Dendritic cell treated with granulocyte-macrophage colony-stimulating factor and Interleukin-4, amounts not matched to agents 40 ng/mL and 50 ng/mL, for 4 days (primary cell): Measurements from ENCODE around the gene AFMID.
"Not testable (repeated sequence)": the region's sequence is repeated elsewhere in the genome, so short reads cannot be mapped to it uniquely, and the experiment has no call there.

ENCODE experiments used
- H3K27ac Mint-ChIP-seq: one replicate; pipeline ENCODE4 v1.8.0; 2022; ENCODE audit warnings: mild to moderate bottlenecking, mixed read lengths
- H3K27me3 Mint-ChIP-seq: one replicate; pipeline ENCODE4 v1.8.0; 2022; ENCODE audit warnings: mild to moderate bottlenecking, mixed read lengths
- H3K36me3 Mint-ChIP-seq: one replicate; pipeline ENCODE4 v1.8.0; 2022; ENCODE audit warnings: low read depth, mixed read lengths
- H3K4me1 Mint-ChIP-seq: one replicate; pipeline ENCODE4 v1.8.0; 2022; ENCODE audit warnings: low read depth, mixed read lengths
- H3K4me3 Mint-ChIP-seq: one replicate; pipeline ENCODE4 v1.8.0; 2022; ENCODE audit warnings: mild to moderate bottlenecking, moderate library complexity, mixed read lengths
- H3K9me3 Mint-ChIP-seq: one replicate; pipeline ENCODE4 v1.8.0; 2022; ENCODE audit warnings: mixed read lengths
- intact Hi-C: fragments of 100-400 bp; cut with micrococcal nuclease; formaldehyde crosslinking; loops from one replicate; pipeline ENCODE4 v1.15.0; 2022

Gene AFMID

GRCh38 chr17:78252111-78252634, 65.0 kb downstream of the AFMID start:
- Mint-ChIP-seq H3K36me3 (no peaks in the 10 kb centered on the region), H3K4me1 (peaks cover 66% of the 10 kb centered on the region), H3K9me3 (no peaks in the 10 kb centered on the region), H3K4me3 (no peak overlapping the region), H3K27me3 (peaks cover 23% of the 10 kb centered on the region), H3K27ac (no peak overlapping the region)
- intact Hi-C loops, result loop anchor here (5.0 to 10.0 kb wide), 3 partner anchors 167 to 235 kb away; no protein-coding TSS in a partner anchor

- Mint-ChIP-seq H3K4me3 (peak overlapping the region; percentile 41), H3K27me3 (peaks cover 23% of the 10 kb centered on the region), H3K27ac (peak overlapping the region; percentile 47), H3K36me3 (no peaks in the 10 kb centered on the region), H3K4me1 (peaks cover 72% of the 10 kb centered on the region), H3K9me3 (no peaks in the 10 kb centered on the region)
- intact Hi-C loops, result loop anchor here (5.0 to 10.0 kb wide), 3 partner anchors 168 to 236 kb away; no protein-coding TSS in a partner anchor
Observed at GRCh38 chr17:78252701-78253635, 65.8 kb downstream of the AFMID start.

GRCh38 chr17:78253636-78253945, 66.4 kb downstream of the AFMID start:
- H3K36me3 Mint-ChIP-seq, H3K9me3 Mint-ChIP-seq: not testable (repeated sequence)
- intact Hi-C loops, result loop anchor here (5.0 to 10.0 kb wide), 3 partner anchors 169 to 236 kb away; no protein-coding TSS in a partner anchor
- H3K4me3 Mint-ChIP-seq, result peak overlapping the region; percentile 86
- H3K4me1 Mint-ChIP-seq, result peaks cover 74% of the 10 kb centered on the region
- H3K27ac Mint-ChIP-seq, result peak overlapping the region; percentile 90
- H3K27me3 Mint-ChIP-seq, result peaks cover 19% of the 10 kb centered on the region

- Mint-ChIP-seq H3K36me3 (no peaks in the 10 kb centered on the region), H3K4me3 (peak overlapping the region; percentile 86), H3K9me3 (no peaks in the 10 kb centered on the region), H3K4me1 (peaks cover 79% of the 10 kb centered on the region), H3K27me3 (peaks cover 18% of the 10 kb centered on the region), H3K27ac (peak overlapping the region; percentile 90)
- intact Hi-C loops, result loop anchor here (5.0 to 10.0 kb wide), 3 partner anchors 168 to 237 kb away; no protein-coding TSS in a partner anchor
Observed at GRCh38 chr17:78253946-78254672, 66.9 kb downstream of the AFMID start.

- Mint-ChIP-seq H3K27me3 (peaks cover 13% of the 10 kb centered on the region), H3K27ac (no peak overlapping the region), H3K4me3 (peak overlapping the region; percentile 18), H3K9me3 (no peaks in the 10 kb centered on the region), H3K4me1 (peaks cover 88% of the 10 kb centered on the region), H3K36me3 (no peaks in the 10 kb centered on the region)
- intact Hi-C loops, result loop anchor here (10.0 kb wide), 1 partner anchor 170 kb away; no protein-coding TSS in a partner anchor
Observed at GRCh38 chr17:78255029-78255656, 68.0 kb downstream of the AFMID start.

GRCh38 chr17:78255953-78256706, 69.0 kb downstream of the AFMID start:
- intact Hi-C loops, result loop anchor here (10.0 kb wide), 1 partner anchor 171 kb away; no protein-coding TSS in a partner anchor

GRCh38 chr17:78256707-78257591, 69.8 kb downstream of the AFMID start:
- Mint-ChIP-seq H3K36me3 (no peaks in the 10 kb centered on the region), H3K4me1 (peaks cover 82% of the 10 kb centered on the region), H3K27ac (peak overlapping the region; percentile 8), H3K4me3 (no peak overlapping the region), H3K27me3 (peaks cover 8% of the 10 kb centered on the region), H3K9me3 (no peaks in the 10 kb centered on the region)
- intact Hi-C loops, result loop anchor here (10.0 kb wide), 1 partner anchor 172 kb away; no protein-coding TSS in a partner anchor

More at GRCh38 chr17:78255953-78256706, 69.0 kb downstream of the AFMID start:
- Mint-ChIP-seq H3K27ac (peak overlapping the region; percentile 43), H3K27me3 (peaks cover 13% of the 10 kb centered on the region), H3K9me3 (no peaks in the 10 kb centered on the region), H3K36me3 (no peaks in the 10 kb centered on the region), H3K4me3 (no peak overlapping the region), H3K4me1 (peaks cover 89% of the 10 kb centered on the region)
